GM23248 (cell line): ENCODE data around the gene MYH11. TPM values are rescaled to one million over a fixed set of nuclear protein-coding genes. Genes with fewer than 3 reads are reported as not detected.

Experiments
- DNase-seq: peaks from one replicate; pipeline ENCODE4 v3.0.0-alpha.2; 2015
- H2AFZ ChIP-seq: fragments of 200-600 bp; sonication (generic); 2 replicates; pipeline ENCODE4 v1.6.1; 2016; ENCODE audit warnings: antibody characterized with exemption
- H3F3A ChIP-seq: fragments of 200-600 bp; sonication (generic); 2 replicates; pipeline ENCODE4 v1.6.1; 2016; ENCODE audit warnings: mild to moderate bottlenecking, antibody characterized with exemption, mixed run types; ENCODE audit not compliant: insufficient read depth
- H3K27ac ChIP-seq: fragments of 200-600 bp; sonication (generic); 2 replicates; pipeline ENCODE4 v1.5.1; 2016; ENCODE audit warnings: mild to moderate bottlenecking
- H3K27me3 ChIP-seq: fragments of 200-600 bp; sonication (generic); replicated peaks from 2 replicates; pipeline ENCODE4 v1.6.1; 2016; ENCODE audit warnings: mild to moderate bottlenecking; ENCODE audit not compliant: insufficient read depth
- H3K36me3 ChIP-seq: fragments of 200-600 bp; sonication (generic); 2 replicates; pipeline ENCODE4 v1.6.1; 2016; ENCODE audit warnings: low read depth, mild to moderate bottlenecking
- H3K4me1 ChIP-seq: fragments of 200-600 bp; sonication (generic); 2 replicates; pipeline ENCODE4 v1.6.1; 2016; ENCODE audit warnings: mild to moderate bottlenecking; ENCODE audit not compliant: insufficient read depth
- H3K4me2 ChIP-seq: fragments of 200-600 bp; sonication (generic); one replicate; pipeline ENCODE4 v1.6.1; 2016; ENCODE audit warnings: mild to moderate bottlenecking; ENCODE audit not compliant: unreplicated experiment
- H3K4me3 ChIP-seq: fragments of 200-600 bp; sonication (generic); 2 replicates; pipeline ENCODE4 v1.5.1; 2016; ENCODE audit warnings: mild to moderate bottlenecking
- H3K79me2 ChIP-seq: fragments of 200-600 bp; sonication (generic); 2 replicates; pipeline ENCODE4 v1.6.1; 2016; ENCODE audit warnings: mild to moderate bottlenecking; ENCODE audit not compliant: insufficient read depth
- H3K9ac ChIP-seq: fragments of 200-600 bp; sonication (generic); 2 replicates; pipeline ENCODE4 v1.6.1; 2016; ENCODE audit warnings: mild to moderate bottlenecking
- H3K9me2 ChIP-seq: fragments of 200-600 bp; sonication (generic); 2 replicates; pipeline ENCODE4 v1.6.1; 2016; ENCODE audit warnings: mixed run types, mild to moderate bottlenecking, moderate library complexity; ENCODE audit not compliant: insufficient read depth
- H3K9me3 ChIP-seq: fragments of 200-600 bp; sonication (generic); one replicate; pipeline ENCODE4 v1.6.1; 2017; ENCODE audit warnings: low read depth
- H4K20me1 ChIP-seq: fragments of 200-600 bp; sonication (generic); 2 replicates; pipeline ENCODE4 v1.6.0; 2016; ENCODE audit not compliant: insufficient read depth
- EZH2 ChIP-seq: fragments of 200-600 bp; sonication (generic); IDR thresholded peaks from 2 replicates; pipeline ENCODE4 v1.6.1; 2018; ENCODE audit warnings: antibody characterized with exemption, mild to moderate bottlenecking; ENCODE audit not compliant: insufficient read depth, poor library complexity, severe bottlenecking
- EZH2phosphoT487 ChIP-seq: fragments of 200-600 bp; sonication (generic); IDR thresholded peaks from 2 replicates; pipeline ENCODE4 v1.6.1; 2018; ENCODE audit warnings: antibody characterized with exemption, moderate library complexity, mild to moderate bottlenecking, low read depth; ENCODE audit not compliant: insufficient read depth
- WGBS, 2 experiments: methylation state at CpG; one replicate each; pipeline ENCODE4 v1.1.6; 2015 to 2017; ENCODE audit warnings: low lambda C conversion rate in 2 of 2, low coverage in 1 of 2; ENCODE audit errors: missing lambda C conversion rate in 2 of 2; 5-methylcytosine and 5-hydroxymethylcytosine counted together
- in situ Hi-C: fragments of 300-500 bp; cut with MboI; formaldehyde crosslinking; loops from 2 replicates; pipeline ENCODE4 v1.15.0; 2020
- polyA plus RNA-seq: library from polyadenylated mRNA; unstranded; fragments of >200 nt; fragmentation: Nextera tagmentation; extraction: Ambion mirVana; gene quantifications from 2 replicates; pipeline ENCODE4 v1.2.1, GENCODE V29; 2016
- total RNA-seq: library from RNA; depleted of rRNA; stranded (reverse); fragments of >200 nt; shearing (Covaris generic); gene quantifications from 2 replicates; pipeline ENCODE4 v1.2.3, GENCODE V29; 2014

The MYH11 gene
- total and polyA plus RNA-seq, 2 experiments from 2014 or later = 0.79 TPM; not detected in 1

- in situ Hi-C loops = no loop called here
These were observed 25.1 kb upstream of the MYH11 start for GRCh38 chr16:15881794-15882379.

GRCh38 chr16:15880434-15881308 is 23.8 kb upstream of the MYH11 start:
- Histone ChIP-seq H3K27ac (peak overlapping the region; percentile 95), H3K79me2 (peaks cover 83% of the 10 kb centered on the region), H3K9ac (peak overlapping the region; percentile 69; the same call in 1 of the 2 replicates), H3K4me2 (peak overlapping the region; percentile 36), H3K27me3 (no peaks in the 10 kb centered on the region), H3K4me1 (peaks cover 36% of the 10 kb centered on the region), H3K36me3 (0 out of 2 replicates have a peak, but pooled peaks cover 9% of the 10 kb centered on the region), H2AFZ (no peak overlapping the region), H3K4me3 (no peak overlapping the region), H3K9me2 (no peaks in the 10 kb centered on the region), H3F3A (peaks cover 39% of the 10 kb centered on the region), H4K20me1 (no peaks in the 10 kb centered on the region), H3K9me3 (no peaks in the 10 kb centered on the region)
- peak; percentile 66 for DNase-seq
- in situ Hi-C loops = no loop called here
- 79 to 83% methylated on average over 5 of the region's 5 CpGs for WGBS, 2 experiments
- TF ChIP-seq EZH2 (no peak), EZH2phosphoT487 (no peak)

More at GRCh38 chr16:15881794-15882379, 25.1 kb upstream of the MYH11 start:
- no peak overlapping the region for H3K4me3 ChIP-seq
- H3K79me2 ChIP-seq = peaks cover 83% of the 10 kb centered on the region
- H3K27me3 ChIP-seq = no peaks in the 10 kb centered on the region
- TF ChIP-seq EZH2phosphoT487 = no peak
- no peak for TF ChIP-seq EZH2
- no peaks in the 10 kb centered on the region for H3K9me3 ChIP-seq
- 0 out of 2 replicates have a peak overlapping the region, but pooled peaks have one; percentile 95 for H3K27ac ChIP-seq
- no peaks in the 10 kb centered on the region for H3K9me2 ChIP-seq
- H2AFZ ChIP-seq = no peak overlapping the region
- H3F3A ChIP-seq = peaks cover 39% of the 10 kb centered on the region
- no peak overlapping the region for H3K9ac ChIP-seq
- H3K4me2 ChIP-seq = no peak overlapping the region
- H3K36me3 ChIP-seq = 0 out of 2 replicates have a peak, but pooled peaks cover 9% of the 10 kb centered on the region
- no peaks in the 10 kb centered on the region for H4K20me1 ChIP-seq
- H3K4me1 ChIP-seq = peaks cover 41% of the 10 kb centered on the region
- 98% methylated on average over 13 of the region's 13 CpGs for whole genome bisulfite sequencing, 2 experiments
- no peak for DNase-seq

GRCh38 chr16:15879255-15879811 is 22.5 kb upstream of the MYH11 start:
- 0 out of 2 replicates have a peak, but pooled peaks cover 9% of the 10 kb centered on the region for H3K36me3 ChIP-seq
- peaks cover 43% of the 10 kb centered on the region for H3K4me1 ChIP-seq
- in situ Hi-C loops = no loop called here
- H4K20me1 ChIP-seq = no peaks in the 10 kb centered on the region
- WGBS, 2 experiments = 37 to 42% methylated on average over 2 of the region's 2 CpGs
- H3K9me3 ChIP-seq = no peaks in the 10 kb centered on the region
- H3K9me2 ChIP-seq = no peaks in the 10 kb centered on the region
- 0 out of 2 replicates have a peak overlapping the region, but pooled peaks have one; percentile 8 for H2AFZ ChIP-seq
- peaks cover 43% of the 10 kb centered on the region for H3F3A ChIP-seq
- peak overlapping the region; percentile 69 for H3K9ac ChIP-seq
- DNase-seq = peak; percentile 96
- H3K4me3 ChIP-seq = 0 out of 2 replicates have a peak overlapping the region, but pooled peaks have one; percentile 4
- no peaks in the 10 kb centered on the region for H3K27me3 ChIP-seq
- peak overlapping the region; percentile 56 for H3K4me2 ChIP-seq
- no peak for TF ChIP-seq EZH2
- TF ChIP-seq EZH2phosphoT487 = no peak
- H3K79me2 ChIP-seq = peaks cover 78% of the 10 kb centered on the region
- H3K27ac ChIP-seq = peak overlapping the region; percentile 95

- in situ Hi-C loops = no loop called here
- Histone ChIP-seq H3K9me2 (no peaks in the 10 kb centered on the region), H3F3A (peaks cover 35% of the 10 kb centered on the region), H3K9me3 (no peaks in the 10 kb centered on the region), H3K27ac (no peak overlapping the region), H4K20me1 (no peaks in the 10 kb centered on the region), H2AFZ (no peak overlapping the region), H3K4me2 (no peak overlapping the region), H3K27me3 (no peaks in the 10 kb centered on the region), H3K4me3 (no peak overlapping the region), H3K79me2 (peaks cover 72% of the 10 kb centered on the region), H3K9ac (no peak overlapping the region), H3K36me3 (peaks cover 2% of the 10 kb centered on the region; the same call in 1 of the 2 replicates), H3K4me1 (peaks cover 45% of the 10 kb centered on the region)
- DNase-seq = no peak
- TF ChIP-seq EZH2 = no peak
- TF ChIP-seq EZH2phosphoT487 = no peak
- WGBS, 2 experiments = 84 to 98% methylated on average over 5 of the region's 5 CpGs
These were observed 19.7 kb upstream of the MYH11 start for GRCh38 chr16:15876503-15876902.
